Dendritic cell treated with granulocyte-macrophage colony-stimulating factor and Interleukin-4, amounts not matched to agents 40 ng/mL and 50 ng/mL, for 4 days (primary cell): Measurements from ENCODE around the gene GH1.
A peak's percentile ranks its signal among the peaks of the same experiment; 100 is the strongest.
"Not testable (repeated sequence)": the region's sequence is repeated elsewhere in the genome, so short reads cannot be mapped to it uniquely, and the experiment has no call there.

ENCODE experiments used
- H3K27ac Mint-ChIP-seq: one replicate; pipeline ENCODE4 v1.8.0; 2022; ENCODE audit warnings: mild to moderate bottlenecking, mixed read lengths
- H3K27me3 Mint-ChIP-seq: one replicate; pipeline ENCODE4 v1.8.0; 2022; ENCODE audit warnings: mild to moderate bottlenecking, mixed read lengths
- H3K36me3 Mint-ChIP-seq: one replicate; pipeline ENCODE4 v1.8.0; 2022; ENCODE audit warnings: low read depth, mixed read lengths
- H3K4me1 Mint-ChIP-seq: one replicate; pipeline ENCODE4 v1.8.0; 2022; ENCODE audit warnings: low read depth, mixed read lengths
- H3K4me3 Mint-ChIP-seq: one replicate; pipeline ENCODE4 v1.8.0; 2022; ENCODE audit warnings: mild to moderate bottlenecking, moderate library complexity, mixed read lengths
- H3K9me3 Mint-ChIP-seq: one replicate; pipeline ENCODE4 v1.8.0; 2022; ENCODE audit warnings: mixed read lengths
- intact Hi-C: fragments of 100-400 bp; cut with micrococcal nuclease; formaldehyde crosslinking; loops from one replicate; pipeline ENCODE4 v1.15.0; 2022

GH1 gene

DNA sequence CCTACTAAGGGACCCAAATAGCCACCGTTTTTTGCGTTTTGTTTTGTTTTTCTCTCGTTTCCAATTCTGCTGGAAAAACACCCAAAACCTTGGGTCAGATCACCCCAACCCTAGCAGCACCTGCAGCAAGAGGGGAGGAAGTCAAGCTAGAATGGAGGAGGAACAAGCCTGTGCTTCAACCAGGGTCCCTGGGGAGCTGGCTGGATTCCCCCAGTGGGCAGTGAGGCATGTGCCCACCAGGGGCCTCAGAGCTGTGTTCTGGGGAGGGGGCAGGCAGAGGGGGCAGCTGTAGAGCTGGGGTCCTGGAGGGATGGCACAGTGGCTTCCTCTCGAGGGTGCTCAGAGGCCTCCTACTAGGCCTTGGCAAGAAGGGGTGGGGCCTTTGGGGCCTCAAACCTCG is 7.0 kb upstream of the GH1 start:
- no peaks in the 10 kb centered on the region for H3K36me3 Mint-ChIP-seq
- H3K4me1 Mint-ChIP-seq: peaks cover 21% of the 10 kb centered on the region
- H3K27me3 Mint-ChIP-seq: peaks cover 2% of the 10 kb centered on the region
- no peak overlapping the region for H3K27ac Mint-ChIP-seq
- intact Hi-C loops: no loop called here
- H3K4me3 Mint-ChIP-seq: no peak overlapping the region
- no peaks in the 10 kb centered on the region for H3K9me3 Mint-ChIP-seq

DNA sequence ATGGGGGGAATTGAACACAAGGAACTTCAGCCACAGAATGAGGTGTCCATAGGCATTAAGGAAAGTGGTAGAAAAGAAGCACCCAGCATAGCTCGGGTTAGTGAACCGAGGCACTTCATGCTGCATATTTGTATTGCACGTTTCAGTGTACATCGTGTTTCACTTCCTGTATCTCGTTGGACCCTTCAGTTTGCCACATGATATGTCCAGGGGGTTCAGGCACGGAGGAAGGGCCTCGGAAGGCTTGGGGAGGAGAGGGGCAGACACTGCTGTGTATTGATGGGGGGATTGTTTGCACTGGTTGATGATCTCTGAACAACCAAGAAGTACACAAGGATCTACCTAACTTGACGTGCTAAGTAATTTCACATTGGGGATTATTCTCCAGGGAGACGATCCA is 3.8 kb upstream of the GH1 start:
- H3K27me3 Mint-ChIP-seq, intact Hi-C loops, H3K27ac Mint-ChIP-seq, H3K9me3 Mint-ChIP-seq, H3K36me3 Mint-ChIP-seq: not testable (repeated sequence)
- Mint-ChIP-seq H3K4me1 (peaks cover 21% of the 10 kb centered on the region), H3K4me3 (peak overlapping the region; percentile 44)

DNA sequence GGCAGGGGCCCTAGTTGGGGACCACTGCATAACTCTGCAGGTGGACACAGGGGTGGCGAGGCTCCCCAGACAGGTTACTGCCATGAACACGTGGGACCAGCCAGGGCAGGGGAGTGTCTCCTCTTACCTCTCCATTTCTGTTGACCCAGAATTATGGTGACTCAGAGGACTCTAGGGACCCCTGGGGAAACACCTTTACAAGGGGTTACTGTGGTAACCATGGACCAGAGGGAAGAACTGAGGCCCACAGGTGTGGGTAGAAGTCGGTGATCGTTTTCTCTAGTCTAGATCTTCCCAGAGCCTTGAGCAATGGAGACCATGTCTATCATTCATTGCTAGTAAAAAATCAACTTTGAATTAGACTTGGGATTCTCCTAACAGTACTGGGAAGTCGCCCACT is 2.1 kb upstream of the GH1 start:
- H3K9me3 Mint-ChIP-seq, intact Hi-C loops, H3K4me3 Mint-ChIP-seq, H3K36me3 Mint-ChIP-seq, H3K27ac Mint-ChIP-seq: not testable (repeated sequence)
- Mint-ChIP-seq H3K4me1 (peaks cover 30% of the 10 kb centered on the region), H3K27me3 (peaks cover 14% of the 10 kb centered on the region)

DNA sequence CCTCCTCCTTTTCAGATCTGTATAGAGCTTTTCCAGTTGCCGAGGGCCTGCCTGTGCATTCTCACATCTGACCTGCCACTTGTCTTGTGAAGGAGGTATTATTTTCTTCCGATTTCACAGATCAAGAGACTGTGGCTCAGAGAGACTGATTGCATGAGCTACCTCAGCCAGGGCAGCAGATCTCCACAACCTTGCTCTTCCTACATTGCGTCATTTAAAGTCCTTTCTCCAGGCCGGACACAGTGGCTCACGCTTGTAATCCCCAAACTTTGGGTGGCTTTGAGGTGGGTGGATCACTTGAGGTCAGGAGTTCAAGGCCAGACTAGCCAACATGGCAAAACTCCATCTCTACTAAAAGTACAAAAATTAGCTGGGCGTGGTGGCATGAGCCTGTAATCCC is 1.4 kb upstream of the GH1 start:
- Mint-ChIP-seq H3K4me1 (peaks cover 35% of the 10 kb centered on the region), H3K27me3 (peaks cover 14% of the 10 kb centered on the region)
- H3K9me3 Mint-ChIP-seq, intact Hi-C loops, H3K36me3 Mint-ChIP-seq, H3K27ac Mint-ChIP-seq, H3K4me3 Mint-ChIP-seq: not testable (repeated sequence)

DNA sequence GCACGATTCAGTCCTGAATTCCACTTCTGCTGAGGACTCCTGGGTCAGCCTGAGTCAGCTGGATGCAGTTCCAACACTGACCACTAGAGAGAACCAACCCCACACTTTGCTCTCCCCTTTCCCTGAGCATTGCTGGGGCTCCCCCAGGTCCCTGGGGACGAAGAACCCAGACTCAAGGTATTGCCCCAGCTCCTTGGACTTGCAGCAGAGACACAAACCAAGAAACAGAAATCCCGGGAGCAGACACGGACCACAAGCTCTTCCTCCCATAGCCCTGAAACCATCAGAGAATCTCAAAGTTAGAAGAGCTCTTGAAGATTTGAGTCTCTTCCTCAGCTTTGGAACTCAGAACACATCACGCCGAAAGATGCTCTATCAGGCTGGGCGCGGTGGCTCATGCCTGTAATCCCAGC is 678 bp upstream of the GH1 start:
- no peaks in the 10 kb centered on the region for H3K9me3 Mint-ChIP-seq
- peaks cover 18% of the 10 kb centered on the region for H3K27me3 Mint-ChIP-seq
- H3K27ac Mint-ChIP-seq: no peak overlapping the region
- peaks cover 35% of the 10 kb centered on the region for H3K4me1 Mint-ChIP-seq
- no peaks in the 10 kb centered on the region for H3K36me3 Mint-ChIP-seq
- no peak overlapping the region for H3K4me3 Mint-ChIP-seq
- intact Hi-C loops: loop anchor here (1.0 to 5.0 kb wide), 3 partner anchors 27 to 213 kb away; partner anchors contain the start of gene ERN1

DNA sequence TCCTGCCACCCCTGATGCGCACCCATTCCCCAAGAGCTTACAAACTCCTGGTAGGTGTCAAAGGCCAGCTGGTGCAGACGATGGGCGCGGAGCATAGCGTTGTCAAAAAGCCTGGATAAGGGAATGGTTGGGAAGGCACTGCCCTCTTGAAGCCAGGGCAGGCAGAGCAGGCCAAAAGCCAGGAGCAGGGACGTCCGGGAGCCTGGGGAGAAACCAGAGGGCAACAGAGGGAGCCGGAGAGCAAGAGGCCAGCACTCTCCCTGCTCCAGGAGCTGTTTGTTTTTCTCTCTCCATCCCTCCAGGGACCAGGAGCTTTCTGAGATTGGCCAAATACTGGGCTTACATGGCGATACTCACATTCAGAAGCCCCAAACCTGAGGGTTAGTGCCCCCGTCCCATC is 334 bp downstream of the GH1 start:
- Mint-ChIP-seq H3K36me3 (no peaks in the 10 kb centered on the region), H3K9me3 (no peaks in the 10 kb centered on the region), H3K27ac (no peak overlapping the region), H3K4me3 (no peak overlapping the region), H3K4me1 (peaks cover 35% of the 10 kb centered on the region), H3K27me3 (peaks cover 18% of the 10 kb centered on the region)
- intact Hi-C loops: loop anchor here (5.0 kb wide), 1 partner anchor 214 kb away; the partner anchor contains the start of gene ERN1

DNA sequence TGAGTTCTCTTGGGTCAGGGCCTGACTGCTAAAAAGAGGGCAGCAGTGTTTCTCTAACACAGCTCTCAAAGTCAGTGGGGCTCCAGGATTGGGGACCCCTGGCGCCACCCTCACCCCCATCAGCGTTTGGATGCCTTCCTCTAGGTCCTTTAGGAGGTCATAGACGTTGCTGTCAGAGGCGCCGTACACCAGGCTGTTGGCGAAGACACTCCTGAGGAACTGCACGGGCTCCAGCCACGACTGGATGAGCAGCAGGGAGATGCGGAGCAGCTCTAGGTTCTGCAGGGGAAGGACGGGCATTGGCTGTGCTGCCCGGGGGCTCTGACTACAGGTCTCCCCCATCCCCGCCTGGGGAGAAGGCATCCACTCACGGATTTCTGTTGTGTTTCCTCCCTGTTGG is 993 bp downstream of the GH1 start:
- H3K9me3 Mint-ChIP-seq: no peaks in the 10 kb centered on the region
- intact Hi-C loops: loop anchor here (5.0 kb wide), 1 partner anchor 215 kb away; the partner anchor contains the start of gene ERN1
- no peak overlapping the region for H3K4me3 Mint-ChIP-seq

DNA sequence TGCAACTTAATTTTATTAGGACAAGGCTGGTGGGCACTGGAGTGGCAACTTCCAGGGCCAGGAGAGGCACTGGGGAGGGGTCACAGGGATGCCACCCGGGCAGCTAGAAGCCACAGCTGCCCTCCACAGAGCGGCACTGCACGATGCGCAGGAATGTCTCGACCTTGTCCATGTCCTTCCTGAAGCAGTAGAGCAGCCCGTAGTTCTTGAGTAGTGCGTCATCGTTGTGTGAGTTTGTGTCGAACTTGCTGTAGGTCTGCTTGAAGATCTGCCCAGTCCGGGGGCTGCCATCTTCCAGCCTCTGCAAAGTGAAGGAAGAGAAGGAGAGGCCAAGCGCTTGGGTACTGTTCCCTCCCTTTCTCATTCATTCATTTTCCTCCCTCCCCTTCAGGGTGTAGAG is 1.4 kb downstream of the GH1 start:
- intact Hi-C loops: loop anchor here (5.0 kb wide), 1 partner anchor 215 kb away; the partner anchor contains the start of gene ERN1
- not testable (repeated sequence) for H3K27ac Mint-ChIP-seq, H3K9me3 Mint-ChIP-seq, H3K4me3 Mint-ChIP-seq, H3K36me3 Mint-ChIP-seq
- Mint-ChIP-seq H3K4me1 (peaks cover 24% of the 10 kb centered on the region), H3K27me3 (peaks cover 18% of the 10 kb centered on the region)

More for the DNA sequence above, 993 bp downstream of the GH1 start:
- no peak overlapping the region for H3K27ac Mint-ChIP-seq
- peaks cover 18% of the 10 kb centered on the region for H3K27me3 Mint-ChIP-seq
- H3K36me3 Mint-ChIP-seq: no peaks in the 10 kb centered on the region
- H3K4me1 Mint-ChIP-seq: peaks cover 29% of the 10 kb centered on the region

DNA sequence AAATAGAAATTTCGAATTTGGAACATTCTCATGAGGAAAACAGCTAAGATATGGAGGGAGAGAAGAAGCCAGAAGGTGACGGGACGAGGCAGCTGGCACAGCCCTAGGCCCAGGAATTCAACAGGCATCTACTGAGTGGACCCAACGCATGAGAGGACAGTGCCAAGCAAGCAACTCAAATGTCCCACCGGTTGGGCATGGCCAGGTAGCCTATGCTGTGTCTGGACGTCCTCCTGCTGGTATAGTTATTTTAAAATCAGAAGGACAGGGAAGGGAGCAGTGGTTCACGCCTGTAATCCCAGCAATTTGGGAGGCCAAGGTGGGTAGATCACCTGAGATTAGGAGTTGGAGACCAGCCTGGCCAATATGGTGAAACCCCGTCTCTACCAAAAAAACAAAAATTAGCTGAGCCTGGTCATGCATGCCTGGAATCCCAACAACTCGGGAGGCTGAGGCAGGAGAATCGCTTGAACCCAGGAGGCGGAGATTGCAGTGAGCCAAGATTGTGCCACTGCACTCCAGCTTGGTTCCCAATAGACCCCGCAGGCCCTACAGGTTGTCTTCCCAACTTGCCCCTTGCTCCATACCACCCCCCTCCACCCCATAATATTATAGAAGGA is 2.0 kb downstream of the GH1 start:
- H3K27ac Mint-ChIP-seq: peak overlapping the region; percentile 39
- H3K4me1 Mint-ChIP-seq: peaks cover 21% of the 10 kb centered on the region
- peaks cover 18% of the 10 kb centered on the region for H3K27me3 Mint-ChIP-seq
- H3K9me3 Mint-ChIP-seq: no peaks in the 10 kb centered on the region
- H3K4me3 Mint-ChIP-seq: no peak overlapping the region
- intact Hi-C loops: loop anchor here (5.0 kb wide), 1 partner anchor 216 kb away; the partner anchor contains the start of gene ERN1
- H3K36me3 Mint-ChIP-seq: no peaks in the 10 kb centered on the region

DNA sequence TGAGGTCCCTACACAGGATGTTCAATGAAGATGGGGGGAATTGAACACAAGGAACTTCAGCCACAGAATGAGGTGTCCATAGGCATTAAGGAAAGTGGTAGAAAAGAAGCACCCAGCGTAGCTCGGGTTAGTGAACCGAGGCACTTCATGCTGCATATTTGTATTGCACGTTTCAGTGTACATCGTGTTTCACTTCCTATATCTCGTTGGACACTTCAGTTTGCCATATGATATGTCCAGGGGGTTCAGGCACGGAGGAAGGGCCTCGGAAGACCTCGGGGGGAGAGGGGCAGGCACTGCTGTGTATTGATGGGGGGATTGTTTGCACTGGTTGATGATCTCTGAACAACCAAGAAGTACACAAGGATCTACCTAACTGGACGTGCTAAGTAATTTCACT is 2.9 kb downstream of the GH1 start:
- H3K9me3 Mint-ChIP-seq, H3K36me3 Mint-ChIP-seq: not testable (repeated sequence)
- peak overlapping the region; percentile 45 for H3K27ac Mint-ChIP-seq
- H3K27me3 Mint-ChIP-seq: peaks cover 21% of the 10 kb centered on the region
- intact Hi-C loops: loop anchor here (5.0 kb wide), 1 partner anchor 217 kb away; the partner anchor contains the start of gene ERN1
- H3K4me3 Mint-ChIP-seq: peak overlapping the region; percentile 47
- peaks cover 21% of the 10 kb centered on the region for H3K4me1 Mint-ChIP-seq

DNA sequence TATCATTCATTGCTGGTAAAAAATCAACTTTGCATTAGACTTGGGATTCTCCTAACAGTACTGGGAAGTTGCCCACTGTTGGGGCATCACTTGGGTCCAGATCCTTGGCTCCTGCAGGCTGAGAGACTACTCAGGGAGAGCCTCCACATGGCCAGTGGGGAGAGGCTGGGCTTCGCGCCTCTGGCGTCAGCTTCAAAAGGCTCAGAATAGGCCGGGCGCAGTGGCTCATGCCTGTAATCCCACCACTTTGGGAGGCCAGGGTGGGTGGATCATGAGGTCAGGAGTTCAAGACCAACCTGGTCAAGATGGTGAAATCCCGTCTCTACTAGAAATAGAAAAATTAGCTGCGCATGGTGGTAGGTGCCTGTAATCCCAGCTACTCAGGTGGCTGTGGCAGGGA is 4.2 kb downstream of the GH1 start:
- H3K27ac Mint-ChIP-seq: no peak overlapping the region
- no peaks in the 10 kb centered on the region for H3K9me3 Mint-ChIP-seq
- H3K4me3 Mint-ChIP-seq: no peak overlapping the region
- intact Hi-C loops: no loop called here
- H3K36me3 Mint-ChIP-seq: no peaks in the 10 kb centered on the region
- peaks cover 21% of the 10 kb centered on the region for H3K4me1 Mint-ChIP-seq
- peaks cover 24% of the 10 kb centered on the region for H3K27me3 Mint-ChIP-seq

DNA sequence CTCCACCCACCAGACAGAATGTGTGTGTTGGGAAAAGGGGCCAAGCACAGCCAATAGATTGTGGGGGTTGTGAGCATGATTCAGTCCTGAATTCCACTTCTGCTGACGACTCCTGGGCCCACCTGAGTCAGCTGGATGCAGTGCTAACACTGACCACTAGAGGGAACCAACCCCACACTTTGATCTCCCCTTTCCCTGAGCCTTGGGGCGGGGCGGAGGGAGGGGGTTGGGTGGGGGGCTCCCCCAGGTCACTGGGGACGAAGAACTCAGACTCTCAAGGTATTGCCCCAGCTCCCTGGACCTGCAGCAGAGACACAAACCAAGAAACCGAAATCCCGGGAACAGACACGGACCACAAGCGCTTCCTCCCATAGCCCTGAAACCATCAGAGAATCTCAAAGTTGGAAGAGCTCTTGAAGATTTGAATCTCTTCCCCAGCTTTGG is 7.0 kb downstream of the GH1 start:
- Mint-ChIP-seq H3K4me1 (peaks cover 14% of the 10 kb centered on the region), H3K27ac (no peak overlapping the region), H3K9me3 (no peaks in the 10 kb centered on the region), H3K4me3 (no peak overlapping the region), H3K27me3 (peaks cover 13% of the 10 kb centered on the region), H3K36me3 (no peaks in the 10 kb centered on the region)
- intact Hi-C loops: loop anchor here (2.0 kb wide), 2 partner anchors 35 to 115 kb away; no protein-coding TSS in a partner anchor

DNA sequence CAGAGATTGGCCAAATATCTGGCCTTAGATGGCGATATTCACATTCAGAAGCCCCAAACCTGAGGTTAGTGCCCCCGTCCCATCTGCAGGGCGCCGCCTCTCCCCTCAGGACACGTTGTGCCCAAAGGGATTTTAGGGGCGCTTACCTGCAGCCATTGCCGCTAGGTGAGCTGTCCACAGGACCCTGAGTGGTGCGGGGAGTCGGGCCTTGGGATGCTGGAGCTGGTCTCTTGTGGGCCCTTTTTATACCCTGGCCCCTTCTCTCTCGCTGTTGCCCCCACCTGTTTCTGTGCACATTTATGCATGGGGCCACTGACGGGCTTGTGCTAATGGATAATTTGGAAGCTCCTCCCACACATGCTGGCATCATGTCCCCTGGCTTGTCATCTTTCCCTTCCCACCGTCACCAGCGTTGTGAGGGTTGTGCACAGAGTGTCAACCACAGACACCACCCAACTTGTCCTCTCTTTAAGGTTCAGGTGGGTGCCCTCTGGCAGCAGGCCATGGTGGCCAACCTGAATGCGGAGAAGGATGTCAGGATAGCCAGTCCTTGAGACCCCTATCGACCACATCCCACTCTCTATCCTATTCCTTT is 7.5 kb downstream of the GH1 start, which contains the start of gene CSHL1:
Gene CSHL1 (minus strand): TSS at position 218 of the 595 bp plus-strand sequence. CDS start 62 bp downstream, at position 156.
- intact Hi-C loops: loop anchor here (2.0 kb wide), 1 partner anchor 36 kb away; no protein-coding TSS in a partner anchor
- Mint-ChIP-seq H3K36me3 (no peaks in the 10 kb centered on the region), H3K4me1 (peaks cover 9% of the 10 kb centered on the region), H3K4me3 (no peak within 1 kb of the TSS), H3K27me3 (peaks cover 10% of the 10 kb centered on the region), H3K27ac (no peak within 1 kb of the TSS), H3K9me3 (no peaks in the 10 kb centered on the region)

DNA sequence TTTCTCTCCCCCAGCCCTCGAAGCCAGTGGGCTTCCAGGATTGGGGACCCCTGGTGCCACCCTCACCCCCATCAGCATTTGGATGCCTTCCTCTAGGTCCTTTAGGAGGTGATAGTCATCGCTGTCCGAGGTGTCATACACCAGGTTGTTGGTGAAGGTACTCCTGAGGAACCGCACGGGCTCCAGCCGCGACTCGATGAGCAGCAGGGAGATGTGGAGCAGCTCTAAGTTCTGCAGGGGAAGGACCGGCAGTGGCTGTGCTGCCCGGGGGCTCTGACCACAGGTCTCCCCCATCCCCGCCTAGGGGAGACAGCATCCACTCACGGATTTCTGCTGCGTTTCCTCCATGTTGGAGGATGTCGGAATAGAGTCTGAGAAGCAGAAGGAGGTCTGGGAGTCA is 8.5 kb downstream of the GH1 start:
- Mint-ChIP-seq H3K27ac (no peak overlapping the region), H3K4me3 (no peak overlapping the region), H3K36me3 (no peaks in the 10 kb centered on the region), H3K9me3 (no peaks in the 10 kb centered on the region), H3K4me1 (no peaks in the 10 kb centered on the region), H3K27me3 (peaks cover 10% of the 10 kb centered on the region)
- intact Hi-C loops: loop anchor here (2.0 kb wide), 1 partner anchor 37 kb away; no protein-coding TSS in a partner anchor
